Neural progenitor cell (in vitro differentiated cells): ENCODE data around the gene MAP3K13. TPM values are rescaled to one million over a fixed set of nuclear protein-coding genes. Genes with fewer than 3 reads are reported as not detected.

Experiments
- DNase-seq: peaks from one replicate; pipeline ENCODE4 v3.0.0-alpha.2; 2016; ENCODE audit warnings: low spot score
- H2AFZ ChIP-seq: fragments of 200-600 bp; sonication (generic); replicated peaks from 2 replicates; pipeline ENCODE4 v1.6.1; 2016; ENCODE audit warnings: antibody characterized with exemption
- H3F3A ChIP-seq: fragments of 200-600 bp; sonication (generic); 2 replicates; pipeline ENCODE4 v1.6.1; 2016; ENCODE audit warnings: antibody characterized with exemption, low read depth
- H3K27ac ChIP-seq: fragments of 200-600 bp; sonication (generic); 2 replicates; pipeline ENCODE4 v1.5.1; 2016; ENCODE audit warnings: mild to moderate bottlenecking
- H3K27me3 ChIP-seq: fragments of 200-600 bp; sonication (generic); 2 replicates; pipeline ENCODE4 v1.6.1; 2016; ENCODE audit warnings: mild to moderate bottlenecking, moderate library complexity
- H3K36me3 ChIP-seq: fragments of 200-600 bp; sonication (generic); 2 replicates; pipeline ENCODE4 v1.5.1; 2016
- H3K4me1 ChIP-seq: fragments of 200-600 bp; sonication (generic); 2 replicates; pipeline ENCODE4 v1.6.1; 2016; ENCODE audit warnings: mixed run types
- H3K4me2 ChIP-seq: fragments of 200-600 bp; sonication (generic); 2 replicates; pipeline ENCODE4 v1.6.1; 2016
- H3K4me3 ChIP-seq: fragments of 200-600 bp; sonication (generic); 2 replicates; pipeline ENCODE4 v1.5.1; 2016
- H3K79me2 ChIP-seq: fragments of 200-600 bp; sonication (generic); 2 replicates; pipeline ENCODE4 v1.6.1; 2016; ENCODE audit warnings: low read depth
- H3K9ac ChIP-seq: fragments of 200-600 bp; sonication (generic); 2 replicates; pipeline ENCODE4 v1.6.1; 2016
- H3K9me3 ChIP-seq: fragments of 200-600 bp; sonication (generic); 2 replicates; pipeline ENCODE4 v1.5.1; 2016; ENCODE audit warnings: low read depth
- H4K20me1 ChIP-seq: fragments of 200-600 bp; sonication (generic); 2 replicates; pipeline ENCODE4 v1.6.1; 2016; ENCODE audit warnings: low read depth
- H3K27ac Mint-ChIP-seq: 3 replicates; pipeline ENCODE4 v1.8.0; 2021; ENCODE audit warnings: mixed read lengths
- H3K27me3 Mint-ChIP-seq: 2 replicates; pipeline ENCODE4 v1.8.0; 2022; ENCODE audit warnings: low read depth, mild to moderate bottlenecking, inconsistent platforms, moderate library complexity, mixed read lengths; ENCODE audit not compliant: insufficient read depth
- H3K36me3 Mint-ChIP-seq: 3 replicates; pipeline ENCODE4 v1.8.0; 2021; ENCODE audit warnings: mixed read lengths
- H3K4me1 Mint-ChIP-seq: 3 replicates; pipeline ENCODE4 v1.8.0; 2021; ENCODE audit warnings: mixed read lengths
- H3K4me3 Mint-ChIP-seq: 3 replicates; pipeline ENCODE4 v1.8.0; 2021; ENCODE audit warnings: mild to moderate bottlenecking, moderate library complexity, mixed read lengths
- H3K9me3 Mint-ChIP-seq: 3 replicates; pipeline ENCODE4 v1.8.0; 2020; ENCODE audit warnings: mixed read lengths
- EZH2 ChIP-seq: fragments of 200-600 bp; sonication (generic); IDR thresholded peaks from 2 replicates; pipeline ENCODE4 v1.6.1; 2017; ENCODE audit warnings: antibody characterized with exemption, mild to moderate bottlenecking, moderate library complexity
- EZH2phosphoT487 ChIP-seq: fragments of 200-600 bp; sonication (generic); IDR thresholded peaks from 2 replicates; pipeline ENCODE4 v1.6.1; 2017; ENCODE audit warnings: antibody characterized with exemption
- total RNA-seq: library from RNA; depleted of rRNA; stranded (reverse); fragments of >200 nt; gene quantifications from 2 replicates; pipeline ENCODE4 v1.2.3, GENCODE V29; 2015; ENCODE audit warnings: low replicate concordance
- TF ChIP-seq, protein P1 (sequence below): fragments of 200-600 bp; sonication (generic); IDR thresholded peaks from 2 replicates; pipeline ENCODE4 v1.5.1; 2017; ENCODE audit warnings: antibody characterized with exemption, mild to moderate bottlenecking

The MAP3K13 gene
- total RNA-seq, 1 donor from 2014 or later = 34.6 TPM

DNA sequence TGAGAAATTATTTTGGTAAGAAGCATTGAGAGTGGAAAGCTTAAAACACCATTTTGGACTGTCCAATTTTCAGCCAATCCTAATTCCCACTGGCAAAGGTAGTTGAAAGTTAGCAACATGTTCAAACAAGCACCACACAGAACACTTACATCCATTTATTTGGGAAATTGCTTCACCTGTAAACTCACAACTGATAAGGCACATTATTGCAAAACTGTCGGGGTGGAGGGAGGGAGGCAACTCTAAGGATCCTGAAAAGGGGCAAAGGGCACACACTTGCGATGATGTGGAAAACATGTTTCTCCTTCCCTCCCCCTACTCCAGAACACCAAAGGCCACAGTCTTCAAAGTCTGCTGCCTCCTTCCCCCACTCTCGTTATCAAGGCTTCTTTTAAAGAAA lies 126.5 kb downstream of the MAP3K13 start:
- no peak overlapping the region for H3K4me3 ChIP-seq

DNA sequence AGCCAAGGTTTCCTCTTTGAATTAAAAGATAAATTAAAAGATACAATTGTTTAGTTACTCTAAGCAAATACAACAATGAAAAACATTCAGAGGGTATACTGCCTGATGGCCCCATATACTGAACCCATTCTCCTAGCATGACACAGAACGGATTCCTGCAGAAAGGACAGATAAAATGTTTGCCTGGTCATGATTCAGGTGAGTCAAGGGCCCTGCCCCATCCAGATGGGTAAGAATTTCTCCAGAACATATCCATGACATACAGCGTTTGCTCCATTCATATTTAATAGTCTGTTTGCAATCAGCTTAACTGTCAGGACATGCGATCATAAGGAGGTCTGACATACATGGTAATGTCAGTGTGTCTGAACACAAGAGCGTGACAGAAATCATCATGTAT lies 127.3 kb downstream of the MAP3K13 start:
- Mint-ChIP-seq H3K27ac (no peak overlapping the region), H3K4me3 (no peak overlapping the region), H3K4me1 (no peaks in the 10 kb centered on the region), H3K9me3 (no peaks in the 10 kb centered on the region), H3K27me3 (peaks cover under 1% of the 10 kb centered on the region), H3K36me3 (peaks cover 20% of the 10 kb centered on the region)
- H4K20me1 ChIP-seq = no peaks in the 10 kb centered on the region
- no peaks in the 10 kb centered on the region for H3K9me3 ChIP-seq
- no peaks in the 10 kb centered on the region for H3K27me3 ChIP-seq
- TF ChIP-seq EZH2 (no peak), EZH2phosphoT487 (no peak)
- TF ChIP-seq, protein P1, sequence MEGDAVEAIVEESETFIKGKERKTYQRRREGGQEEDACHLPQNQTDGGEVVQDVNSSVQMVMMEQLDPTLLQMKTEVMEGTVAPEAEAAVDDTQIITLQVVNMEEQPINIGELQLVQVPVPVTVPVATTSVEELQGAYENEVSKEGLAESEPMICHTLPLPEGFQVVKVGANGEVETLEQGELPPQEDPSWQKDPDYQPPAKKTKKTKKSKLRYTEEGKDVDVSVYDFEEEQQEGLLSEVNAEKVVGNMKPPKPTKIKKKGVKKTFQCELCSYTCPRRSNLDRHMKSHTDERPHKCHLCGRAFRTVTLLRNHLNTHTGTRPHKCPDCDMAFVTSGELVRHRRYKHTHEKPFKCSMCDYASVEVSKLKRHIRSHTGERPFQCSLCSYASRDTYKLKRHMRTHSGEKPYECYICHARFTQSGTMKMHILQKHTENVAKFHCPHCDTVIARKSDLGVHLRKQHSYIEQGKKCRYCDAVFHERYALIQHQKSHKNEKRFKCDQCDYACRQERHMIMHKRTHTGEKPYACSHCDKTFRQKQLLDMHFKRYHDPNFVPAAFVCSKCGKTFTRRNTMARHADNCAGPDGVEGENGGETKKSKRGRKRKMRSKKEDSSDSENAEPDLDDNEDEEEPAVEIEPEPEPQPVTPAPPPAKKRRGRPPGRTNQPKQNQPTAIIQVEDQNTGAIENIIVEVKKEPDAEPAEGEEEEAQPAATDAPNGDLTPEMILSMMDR = no peak
- H3F3A ChIP-seq = no peaks in the 10 kb centered on the region
- DNase-seq = no peak
- H3K4me1 ChIP-seq = no peaks in the 10 kb centered on the region
- H3K4me3 ChIP-seq = no peak overlapping the region
- no peaks in the 10 kb centered on the region for H3K79me2 ChIP-seq
- H3K9ac ChIP-seq = no peak overlapping the region
- H3K27ac ChIP-seq = no peak overlapping the region
- H3K4me2 ChIP-seq = no peak overlapping the region
- no peaks in the 10 kb centered on the region for H3K36me3 ChIP-seq
- H2AFZ ChIP-seq = no peak overlapping the region

More for the DNA sequence above, 126.5 kb downstream of the MAP3K13 start:
- no peaks in the 10 kb centered on the region for H3K36me3 ChIP-seq
- Mint-ChIP-seq H3K4me3 (no peak overlapping the region), H3K27ac (no peak overlapping the region), H3K4me1 (no peaks in the 10 kb centered on the region), H3K9me3 (no peaks in the 10 kb centered on the region), H3K36me3 (peaks cover 17% of the 10 kb centered on the region), H3K27me3 (no peaks in the 10 kb centered on the region)
- H3K4me1 ChIP-seq = no peaks in the 10 kb centered on the region
- H4K20me1 ChIP-seq = peaks cover 4% of the 10 kb centered on the region
- H3K9ac ChIP-seq = no peak overlapping the region
- no peaks in the 10 kb centered on the region for H3F3A ChIP-seq
- no peak for TF ChIP-seq EZH2phosphoT487
- TF ChIP-seq, protein P1 = no peak
- TF ChIP-seq EZH2 = no peak
- DNase-seq = no peak
- no peak overlapping the region for H2AFZ ChIP-seq
- no peak overlapping the region for H3K4me2 ChIP-seq
- H3K27me3 ChIP-seq = no peaks in the 10 kb centered on the region
- H3K79me2 ChIP-seq = no peaks in the 10 kb centered on the region
- H3K9me3 ChIP-seq = no peaks in the 10 kb centered on the region
- H3K27ac ChIP-seq = no peak overlapping the region

GRCh38 chr3:185498503-185499396 lies 135.8 kb downstream of the MAP3K13 start, which contains the start of gene TMEM41A:
Gene TMEM41A, minus strand, starts transcription at chr3:185499035. Its CDS starts 74 bp downstream, at chr3:185498961.
- Histone ChIP-seq H3K4me3 (peak within 1 kb of the TSS; percentile 94), H3K27ac (no peak within 1 kb of the TSS), H3K27me3 (peaks cover 13% of the 10 kb centered on the region), H2AFZ (peak within 1 kb of the TSS; percentile 99), H3K9ac (peak within 1 kb of the TSS; percentile 81), H3K36me3 (no peaks in the 10 kb centered on the region), H3K79me2 (peaks cover 9% of the 10 kb centered on the region), H3K4me1 (peaks cover 6% of the 10 kb centered on the region), H3K9me3 (no peaks in the 10 kb centered on the region), H3F3A (peaks cover 7% of the 10 kb centered on the region), H3K4me2 (peak within 1 kb of the TSS; percentile 97), H4K20me1 (peaks cover 10% of the 10 kb centered on the region)
- Mint-ChIP-seq H3K4me1 (peaks cover 6% of the 10 kb centered on the region), H3K36me3 (peaks cover 10% of the 10 kb centered on the region), H3K9me3 (peaks cover 2% of the 10 kb centered on the region), H3K4me3 (peak within 1 kb of the TSS; percentile 97), H3K27ac (peak within 1 kb of the TSS; percentile 93), H3K27me3 (peaks cover 2% of the 10 kb centered on the region)
- DNase-seq = peak; percentile 95
- TF ChIP-seq EZH2 (peak; percentile 68), EZH2phosphoT487 (peak; percentile 41)
- TF ChIP-seq, protein P1 = no peak
